Subcutaneous adipose tissue (tissue), 4 donors: ENCODE measurements around the gene SRPK1. TPM values are rescaled to one million over a fixed set of nuclear protein-coding genes. Genes with fewer than 3 reads are reported as not detected.

Source experiments
- CTCF ChIP-seq: fragments of 450-650 bp; IDR thresholded peaks from one replicate; pipeline ENCODE4 v1.5.1; 2016; ENCODE audit warnings: low read depth, mild to moderate bottlenecking, control low read depth, antibody characterized with exemption, moderate library complexity
- total RNA-seq, 4 donors: library from RNA; depleted of rRNA; stranded (reverse); fragments of >200 nt; gene quantifications; one replicate each; pipeline ENCODE4 v1.1.0, GENCODE V29; 2016

SRPK1 gene
- total RNA-seq, 4 donors from 2014 or later = 26.2 to 38.8 (median 33.1) TPM

- no peak for TF ChIP-seq CTCF
Observed at GRCh38 chr6:35898003-35898402, 22.9 kb downstream of the SRPK1 start.

- TF ChIP-seq CTCF = no peak
Observed at GRCh38 chr6:35897486-35897885, 23.4 kb downstream of the SRPK1 start.

GRCh38 chr6:35897036-35897435, 23.9 kb downstream of the SRPK1 start:
- no peak for TF ChIP-seq CTCF

GRCh38 chr6:35896228-35896627, 24.7 kb downstream of the SRPK1 start:
- no peak for TF ChIP-seq CTCF

GRCh38 chr6:35895560-35895959, 25.3 kb downstream of the SRPK1 start:
- no peak for TF ChIP-seq CTCF

- TF ChIP-seq CTCF = no peak
Observed at GRCh38 chr6:35894776-35895175, 26.1 kb downstream of the SRPK1 start.

GRCh38 chr6:35893246-35893645, 27.7 kb downstream of the SRPK1 start:
- TF ChIP-seq CTCF = no peak
